Trophoblast cell (in vitro differentiated cells and primary cell): ENCODE data around the gene PIK3IP1.
A peak's percentile ranks its signal among the peaks of the same experiment; 100 is the strongest.
"Not testable (repeated sequence)": the region's sequence is repeated elsewhere in the genome, so short reads cannot be mapped to it uniquely, and the experiment has no call there.

Source experiments
- DNase-seq, 2 donors: peaks; one replicate each; pipeline ENCODE4 v3.0.0-alpha.2; 2016
- H2AFZ ChIP-seq: 2 replicates; pipeline ENCODE4 v1.6.1; 2013; ENCODE audit warnings: low read length, moderate library complexity, mild to moderate bottlenecking; ENCODE audit not compliant: insufficient read depth, poor library complexity
- H2AK5ac ChIP-seq: 2 replicates; pipeline ENCODE4 v1.6.1; 2013; ENCODE audit warnings: mild to moderate bottlenecking, low read length
- H2BK120ac ChIP-seq: 2 replicates; pipeline ENCODE4 v1.6.1; 2013; ENCODE audit warnings: low read length, mild to moderate bottlenecking, moderate library complexity; ENCODE audit not compliant: insufficient read depth, poor library complexity
- H2BK12ac ChIP-seq: 2 replicates; pipeline ENCODE4 v1.6.1; 2013; ENCODE audit warnings: mild to moderate bottlenecking, low read length, moderate library complexity
- H2BK5ac ChIP-seq: 2 replicates; pipeline ENCODE4 v1.6.1; 2013; ENCODE audit warnings: low read length, low read depth, moderate library complexity, mild to moderate bottlenecking; ENCODE audit not compliant: poor library complexity
- H3K14ac ChIP-seq: 2 replicates; pipeline ENCODE4 v1.6.1; 2013; ENCODE audit warnings: mild to moderate bottlenecking, low read length
- H3K18ac ChIP-seq: 2 replicates; pipeline ENCODE4 v1.6.1; 2013; ENCODE audit warnings: mild to moderate bottlenecking, low read length
- H3K23ac ChIP-seq: 2 replicates; pipeline ENCODE4 v1.6.1; 2013; ENCODE audit warnings: low read length
- H3K27ac ChIP-seq: 2 replicates; pipeline ENCODE4 v1.5.1; 2013; ENCODE audit warnings: low read depth, mild to moderate bottlenecking, inconsistent platforms, low read length, moderate library complexity
- H3K27me3 ChIP-seq: 2 replicates; pipeline ENCODE4 v1.6.1; 2013; ENCODE audit warnings: inconsistent platforms, mild to moderate bottlenecking, low read length, moderate library complexity; ENCODE audit not compliant: insufficient read depth
- H3K36me3 ChIP-seq, 2 experiments: 1 replicate in 1 of 2; 2 replicates in 1 of 2; pipeline ENCODE4 v1.6.1; 2013; ENCODE audit warnings: low read length in 2 of 2, mild to moderate bottlenecking in 2 of 2, moderate library complexity in 1 of 2; ENCODE audit not compliant: insufficient read depth in 2 of 2, control insufficient read depth in 1 of 2
- H3K4ac ChIP-seq: 2 replicates; pipeline ENCODE4 v1.6.1; 2013; ENCODE audit warnings: low read depth, mild to moderate bottlenecking, low read length, moderate library complexity
- H3K4me1 ChIP-seq, 2 experiments: 1 replicate in 1 of 2; 2 replicates in 1 of 2; pipeline ENCODE4 v1.6.1; 2013; ENCODE audit warnings: low read length in 2 of 2, mild to moderate bottlenecking in 2 of 2, moderate library complexity in 1 of 2; ENCODE audit not compliant: insufficient read depth in 2 of 2, control insufficient read depth in 1 of 2
- H3K4me2 ChIP-seq: 2 replicates; pipeline ENCODE4 v1.6.1; 2013; ENCODE audit warnings: inconsistent platforms, mild to moderate bottlenecking, low read length, moderate library complexity
- H3K4me3 ChIP-seq: 2 replicates; pipeline ENCODE4 v1.5.1; 2013; ENCODE audit warnings: mild to moderate bottlenecking, low read depth, low read length, inconsistent platforms
- H3K79me1 ChIP-seq: one replicate; pipeline ENCODE4 v1.6.1; 2013; ENCODE audit warnings: low read length
- H3K79me2 ChIP-seq: 2 replicates; pipeline ENCODE4 v1.6.1; 2013; ENCODE audit warnings: low read length, mild to moderate bottlenecking; ENCODE audit not compliant: control insufficient read depth, insufficient read depth, poor library complexity
- H3K9ac ChIP-seq: 2 replicates; pipeline ENCODE4 v1.6.1; 2013; ENCODE audit warnings: mild to moderate bottlenecking, low read length
- H3K9me3 ChIP-seq: 2 replicates; pipeline ENCODE4 v1.6.1; 2013; ENCODE audit warnings: low read depth, mild to moderate bottlenecking, control low read depth, inconsistent platforms, low read length; ENCODE audit not compliant: insufficient read depth
- H4K12ac ChIP-seq: 2 replicates; pipeline ENCODE4 v1.6.1; 2013; ENCODE audit warnings: low read depth, mild to moderate bottlenecking, low read length, moderate library complexity
- H4K8ac ChIP-seq: 2 replicates; pipeline ENCODE4 v1.6.1; 2013; ENCODE audit warnings: low read depth, mild to moderate bottlenecking, low read length, moderate library complexity
- H4K91ac ChIP-seq: one replicate; pipeline ENCODE4 v1.6.1; 2013; ENCODE audit warnings: low read depth, mild to moderate bottlenecking, low read length, moderate library complexity
- WGBS: extraction: QIAGEN DNeasy Blood & Tissue Kit; methylation state at CpG from one replicate; pipeline ENCODE4 v1.1.7; 2013; ENCODE audit warnings: missing lambda C conversion rate; ENCODE audit not compliant: insufficient read length, insufficient coverage; ENCODE audit errors: extremely low coverage; 5-methylcytosine and 5-hydroxymethylcytosine counted together

Gene PIK3IP1

DNA sequence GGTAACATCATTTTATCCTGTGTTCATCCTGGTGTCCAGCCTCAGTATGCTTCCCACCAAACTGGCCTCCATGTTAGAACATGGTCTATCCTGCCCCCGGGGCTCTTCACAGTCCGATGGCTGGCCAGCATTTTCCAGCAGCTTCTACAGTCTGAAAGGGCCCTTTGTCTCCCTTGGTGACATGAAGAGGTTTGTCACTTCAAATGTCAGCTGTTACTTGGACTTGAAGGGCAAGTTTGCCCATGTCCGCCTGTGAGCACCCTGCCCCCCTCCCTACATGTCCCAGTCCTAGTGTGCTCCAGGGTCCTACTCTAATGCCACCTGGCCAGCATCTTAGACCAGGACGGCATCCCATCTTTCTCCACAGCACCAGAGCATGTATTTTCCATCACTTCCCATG, 29.1 kb upstream of the PIK3IP1 start:
- Histone ChIP-seq H2BK12ac (no peak overlapping the region), H4K91ac (no peak overlapping the region), H3K27me3 (no peaks in the 10 kb centered on the region), H3K9ac (no peak overlapping the region), H3K4ac (no peak overlapping the region), H2AK5ac (no peak overlapping the region), H3K4me2 (no peak overlapping the region), H4K8ac (no peak overlapping the region), H3K18ac (no peak overlapping the region), H2BK120ac (no peak overlapping the region), H3K79me1 (no peaks in the 10 kb centered on the region), H3K23ac (no peak overlapping the region), H3K14ac (no peak overlapping the region), H2BK5ac (no peak overlapping the region), H3K79me2 (no peaks in the 10 kb centered on the region), H3K4me3 (no peak overlapping the region), H4K12ac (no peak overlapping the region), H3K4me1 (no peaks in the 10 kb centered on the region), H3K36me3 (peaks cover 13 to 18% of the 10 kb centered on the region in 2 experiments), H3K9me3 (no peaks in the 10 kb centered on the region), H3K27ac (no peak overlapping the region), H2AFZ (no peak overlapping the region)
- DNase-seq: no peak
- WGBS: no CpG with 5 or more reads among the region's 4 CpGs

DNA sequence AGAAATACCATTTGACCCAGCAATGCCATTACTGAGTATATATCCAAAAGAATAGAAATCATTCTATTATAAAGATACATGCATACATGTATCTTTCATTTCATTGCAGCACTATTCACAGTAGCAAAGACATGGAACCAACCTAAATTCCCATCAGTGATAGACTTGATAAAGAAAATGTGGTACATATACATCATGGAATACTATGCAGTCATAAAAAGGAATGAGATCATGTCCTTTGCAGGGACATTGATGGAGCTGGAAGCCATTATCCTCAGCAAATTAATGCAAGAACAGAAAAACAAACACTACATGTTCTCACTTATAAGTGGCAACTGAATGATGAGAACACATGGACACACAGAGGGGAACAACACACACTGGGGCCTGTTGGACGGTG, 21.9 kb upstream of the PIK3IP1 start:
- not testable (repeated sequence) for H3K9me3 ChIP-seq, H3K14ac ChIP-seq, H3K4ac ChIP-seq, H3K27me3 ChIP-seq, H3K18ac ChIP-seq, H3K79me1 ChIP-seq, H2AK5ac ChIP-seq, H2AFZ ChIP-seq, H3K4me3 ChIP-seq, H2BK120ac ChIP-seq, H4K12ac ChIP-seq, H3K79me2 ChIP-seq, H3K4me2 ChIP-seq, H3K27ac ChIP-seq, H3K23ac ChIP-seq, H2BK5ac ChIP-seq, H3K9ac ChIP-seq, H3K36me3 ChIP-seq, DNase-seq, H4K91ac ChIP-seq, H4K8ac ChIP-seq, H3K4me1 ChIP-seq, H2BK12ac ChIP-seq
- no CpG with 5 or more reads among the region's 1 CpG for WGBS

DNA sequence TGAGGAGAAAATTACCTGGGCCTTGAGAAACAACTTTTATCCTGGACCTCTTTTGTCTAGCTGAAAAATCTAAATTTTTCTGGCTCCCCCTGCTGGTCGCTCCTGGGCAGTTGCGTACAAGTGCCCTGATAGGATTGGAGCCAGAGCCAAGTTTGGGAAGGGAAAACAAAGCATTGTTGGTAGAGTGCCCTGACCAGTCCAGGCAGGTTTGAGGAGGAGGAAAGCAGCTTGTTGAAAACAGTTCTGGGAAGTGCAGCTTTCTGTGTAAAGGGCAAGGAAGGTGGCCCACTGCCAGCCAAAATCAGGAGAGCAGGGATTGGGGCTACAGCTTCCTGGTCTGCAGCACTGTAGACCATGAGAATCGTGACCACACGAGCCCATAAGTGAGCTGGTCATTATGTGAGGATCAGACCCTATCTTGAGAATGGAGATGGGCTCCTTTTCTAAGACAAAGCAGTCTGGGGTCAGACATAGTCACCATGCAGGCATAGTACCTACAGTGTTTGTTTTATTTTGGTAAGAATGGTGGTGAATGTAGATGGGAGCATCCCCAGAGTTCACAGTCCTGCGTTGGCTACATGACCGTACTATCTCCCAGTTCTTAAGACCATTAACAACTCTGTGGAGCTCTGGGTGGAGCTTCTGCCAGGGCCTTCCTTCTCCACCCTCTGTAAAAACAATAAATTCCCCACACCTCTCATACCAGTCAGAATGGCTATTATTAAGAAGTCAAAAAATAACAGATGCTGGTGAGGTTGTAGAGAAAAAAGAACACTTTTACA, 21.3 kb upstream of the PIK3IP1 start:
- Histone ChIP-seq H3K9ac (peak overlapping the region; percentile 50), H3K4me2 (peak overlapping the region; percentile 32), H3K18ac (no peak overlapping the region), H3K4me3 (no peak overlapping the region), H3K36me3 (no peaks in the 10 kb centered on the region), H3K9me3 (no peaks in the 10 kb centered on the region), H2BK12ac (peak overlapping the region; percentile 9), H3K4me1 (peaks cover 4 to 7% of the 10 kb centered on the region in 2 experiments), H3K79me1 (peaks cover 4% of the 10 kb centered on the region), H2AK5ac (no peak overlapping the region), H2BK120ac (peak overlapping the region; percentile 2), H3K23ac (no peak overlapping the region), H3K27ac (peak overlapping the region; percentile 44), H3K14ac (peak overlapping the region; percentile 8), H3K4ac (no peak overlapping the region), H2AFZ (peak overlapping the region; percentile 53), H3K27me3 (no peaks in the 10 kb centered on the region), H3K79me2 (no peaks in the 10 kb centered on the region), H4K91ac (peak overlapping the region; percentile 42), H4K8ac (peak overlapping the region; percentile 49), H2BK5ac (peak overlapping the region; percentile 17), H4K12ac (no peak overlapping the region)
- peak; percentile 73 to 92 for DNase-seq
- no CpG with 5 or more reads among the region's 6 CpGs for WGBS

DNA sequence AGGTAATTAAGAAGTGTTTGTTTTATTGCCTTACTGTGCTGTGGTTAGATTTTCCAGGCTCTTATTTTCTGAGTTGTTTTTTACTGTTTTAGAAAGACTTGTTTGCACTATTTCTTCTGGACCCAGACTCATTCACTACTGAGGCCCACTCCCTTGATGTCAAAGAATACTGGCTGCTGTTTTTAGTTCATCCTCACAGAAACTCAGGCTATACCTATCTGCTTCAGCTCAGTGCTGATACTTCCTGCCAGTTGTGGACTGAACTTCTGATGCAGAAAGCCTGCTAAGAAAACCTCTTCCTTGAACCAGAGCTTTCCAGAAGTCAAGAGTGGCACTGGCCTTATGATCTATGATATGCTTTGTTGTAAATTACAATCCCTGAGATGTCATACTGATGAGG, 15.9 kb upstream of the PIK3IP1 start:
- no peak for DNase-seq
- H3K79me2 ChIP-seq: no peaks in the 10 kb centered on the region
- H3K36me3 ChIP-seq: no peaks in the 10 kb centered on the region
- no peak overlapping the region for H3K18ac ChIP-seq
- H2AK5ac ChIP-seq: no peak overlapping the region
- no peak overlapping the region for H2AFZ ChIP-seq
- H3K14ac ChIP-seq: no peak overlapping the region
- H2BK120ac ChIP-seq: no peak overlapping the region
- no peaks in the 10 kb centered on the region for H3K9me3 ChIP-seq
- no peak overlapping the region for H3K27ac ChIP-seq
- H3K23ac ChIP-seq: no peak overlapping the region
- H4K8ac ChIP-seq: no peak overlapping the region
- no peak overlapping the region for H3K4ac ChIP-seq
- H3K9ac ChIP-seq: no peak overlapping the region
- no peak overlapping the region for H2BK5ac ChIP-seq
- no peak overlapping the region for H3K4me2 ChIP-seq
- peaks cover 0 to 2% of the 10 kb centered on the region in 2 experiments for H3K4me1 ChIP-seq
- H3K79me1 ChIP-seq: no peaks in the 10 kb centered on the region
- no peak overlapping the region for H4K91ac ChIP-seq
- no peak overlapping the region for H3K4me3 ChIP-seq
- no peak overlapping the region for H4K12ac ChIP-seq
- no peak overlapping the region for H2BK12ac ChIP-seq
- no peaks in the 10 kb centered on the region for H3K27me3 ChIP-seq
